GM19351 (cell line): ENCODE data around the gene HNRNPUL1.
"Not testable (repeated sequence)": the region's sequence is repeated elsewhere in the genome, so short reads cannot be mapped to it uniquely, and the experiment has no call there.

Source experiments
- ATAC-seq: cut with Tn5 transposase; IDR thresholded peaks from one replicate; pipeline ENCODE4 v1.9.1; 2021; ENCODE audit warnings: mild to moderate bottlenecking, moderate library complexity; ENCODE audit not compliant: unreplicated experiment

Gene HNRNPUL1

GRCh38 chr19:41263850-41264580, at the start of gene HNRNPUL1:
Gene HNRNPUL1, plus strand, starts transcription at chr19:41264372. Its CDS starts 132 bp downstream, at chr19:41264504.
- peak; percentile 64 for ATAC-seq

GRCh38 chr19:41217741-41218140, 46.4 kb upstream of the HNRNPUL1 start:
- ATAC-seq, result no peak

- no peak for ATAC-seq
These were observed 45.9 kb upstream of the HNRNPUL1 start for GRCh38 chr19:41218249-41218614.

- ATAC-seq, result no peak
These were observed 45.3 kb upstream of the HNRNPUL1 start, which contains the start of gene AXL for GRCh38 chr19:41218615-41219507. Gene AXL, plus strand, starts transcription at chr19:41219223. Its CDS starts 170 bp downstream, at chr19:41219393.

GRCh38 chr19:41219924-41220567, 44.1 kb upstream of the HNRNPUL1 start:
- no peak for ATAC-seq

GRCh38 chr19:41220811-41221210, 43.4 kb upstream of the HNRNPUL1 start:
- no peak for ATAC-seq

- ATAC-seq, result no peak
These were observed 42.5 kb upstream of the HNRNPUL1 start for GRCh38 chr19:41221514-41222205.

GRCh38 chr19:41222240-41222639, 41.9 kb upstream of the HNRNPUL1 start:
- no peak for ATAC-seq

- no peak for ATAC-seq
These were observed 40.5 kb upstream of the HNRNPUL1 start for GRCh38 chr19:41223431-41224234.

GRCh38 chr19:41224632-41225031, 39.5 kb upstream of the HNRNPUL1 start:
- ATAC-seq, result no peak

GRCh38 chr19:41225238-41226052, 38.7 kb upstream of the HNRNPUL1 start:
- no peak for ATAC-seq

GRCh38 chr19:41226053-41226873, 37.9 kb upstream of the HNRNPUL1 start:
- ATAC-seq, result no peak

GRCh38 chr19:41226874-41227390, 37.2 kb upstream of the HNRNPUL1 start:
- ATAC-seq, result no peak

GRCh38 chr19:41228486-41228885, 35.7 kb upstream of the HNRNPUL1 start:
- no peak for ATAC-seq

GRCh38 chr19:41229338-41229737, 34.8 kb upstream of the HNRNPUL1 start:
- ATAC-seq, result not testable (repeated sequence)

- ATAC-seq, result no peak
These were observed 33.9 kb upstream of the HNRNPUL1 start for GRCh38 chr19:41230067-41230857.

- no peak for ATAC-seq
These were observed 31.5 kb upstream of the HNRNPUL1 start for GRCh38 chr19:41232686-41233085.
